GM19395 (cell line): ENCODE data around the gene CDC123.
"Not testable (repeated sequence)": the region's sequence is repeated elsewhere in the genome, so short reads cannot be mapped to it uniquely, and the experiment has no call there.

Experiments
- ATAC-seq: cut with Tn5 transposase; IDR thresholded peaks from one replicate; pipeline ENCODE4 v1.9.1; 2021; ENCODE audit warnings: mild to moderate bottlenecking, moderate library complexity; ENCODE audit not compliant: unreplicated experiment

Gene CDC123, protein sequence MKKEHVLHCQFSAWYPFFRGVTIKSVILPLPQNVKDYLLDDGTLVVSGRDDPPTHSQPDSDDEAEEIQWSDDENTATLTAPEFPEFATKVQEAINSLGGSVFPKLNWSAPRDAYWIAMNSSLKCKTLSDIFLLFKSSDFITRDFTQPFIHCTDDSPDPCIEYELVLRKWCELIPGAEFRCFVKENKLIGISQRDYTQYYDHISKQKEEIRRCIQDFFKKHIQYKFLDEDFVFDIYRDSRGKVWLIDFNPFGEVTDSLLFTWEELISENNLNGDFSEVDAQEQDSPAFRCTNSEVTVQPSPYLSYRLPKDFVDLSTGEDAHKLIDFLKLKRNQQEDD

DNA sequence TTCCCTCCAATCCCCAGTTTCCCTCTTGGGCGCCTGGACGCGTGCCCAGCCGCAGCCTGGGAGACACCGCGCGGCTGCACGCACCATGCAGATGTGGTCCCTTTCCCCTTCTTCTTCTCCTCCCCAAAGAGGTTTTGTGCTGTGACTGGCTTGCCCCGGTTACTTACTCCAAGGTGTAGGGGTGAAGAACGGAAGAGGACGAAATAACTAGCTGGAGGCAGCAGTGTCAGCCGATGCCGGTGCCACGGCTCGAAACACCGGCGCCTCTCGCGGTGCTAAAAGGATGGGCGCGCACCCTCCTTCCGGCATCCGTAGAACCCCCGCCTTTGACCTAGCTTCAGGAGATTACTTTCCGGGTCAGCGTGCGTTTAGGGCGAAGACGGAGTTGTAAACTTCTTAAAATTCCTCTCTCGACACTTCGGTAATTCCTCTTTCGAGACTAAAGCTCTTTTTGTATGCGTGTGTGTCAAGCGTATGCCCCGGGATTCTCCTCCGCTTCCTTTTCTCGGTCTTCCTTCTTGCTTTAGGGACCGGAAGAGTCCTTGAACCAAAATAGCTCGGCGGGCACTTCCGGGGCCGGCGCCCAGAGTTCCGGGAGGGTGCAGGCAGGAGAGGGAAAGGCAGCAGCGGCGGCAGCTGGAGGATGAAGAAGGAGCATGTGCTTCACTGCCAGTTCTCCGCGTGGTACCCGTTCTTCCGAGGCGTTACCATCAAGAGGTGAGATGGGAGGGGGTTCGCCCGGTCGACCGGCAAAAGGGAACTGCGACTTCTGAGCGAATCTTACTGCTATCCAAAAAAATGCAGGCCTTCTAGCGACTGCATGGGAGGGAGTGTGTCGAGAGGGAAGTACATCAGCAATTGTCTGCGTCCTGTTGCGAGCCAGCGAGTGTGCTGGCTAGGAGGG, at the start of gene CDC123, which contains the start of gene NUDT5:
Gene CDC123 (plus strand): TSS at position 586 of the 904 bp plus-strand sequence. CDS start 58 bp downstream, at position 644.
Gene NUDT5 (minus strand): TSS at position 289 of the 904 bp plus-strand sequence. CDS start 9,600 bp downstream, outside the sequence.
- ATAC-seq = peak; percentile 91

DNA sequence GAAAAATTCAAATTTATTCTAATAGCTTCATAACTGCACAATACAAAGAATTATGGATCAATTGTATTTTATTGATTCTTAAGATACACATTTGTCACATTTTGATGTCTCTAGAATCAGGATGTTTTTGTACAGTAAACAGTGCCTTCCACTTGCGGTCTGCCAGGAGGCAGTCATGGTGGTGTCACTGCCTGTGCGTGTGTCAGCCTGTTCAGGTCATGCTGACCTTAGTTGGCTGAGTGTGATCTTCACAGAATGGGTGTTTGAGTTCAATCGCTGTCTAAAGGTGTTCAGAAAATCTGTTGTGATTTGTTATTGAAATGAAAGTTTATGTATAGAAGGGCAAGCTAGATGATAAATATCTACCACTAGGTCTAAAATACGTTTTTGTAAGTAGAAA, 45.8 kb upstream of the CDC123 start:
- ATAC-seq = no peak

DNA sequence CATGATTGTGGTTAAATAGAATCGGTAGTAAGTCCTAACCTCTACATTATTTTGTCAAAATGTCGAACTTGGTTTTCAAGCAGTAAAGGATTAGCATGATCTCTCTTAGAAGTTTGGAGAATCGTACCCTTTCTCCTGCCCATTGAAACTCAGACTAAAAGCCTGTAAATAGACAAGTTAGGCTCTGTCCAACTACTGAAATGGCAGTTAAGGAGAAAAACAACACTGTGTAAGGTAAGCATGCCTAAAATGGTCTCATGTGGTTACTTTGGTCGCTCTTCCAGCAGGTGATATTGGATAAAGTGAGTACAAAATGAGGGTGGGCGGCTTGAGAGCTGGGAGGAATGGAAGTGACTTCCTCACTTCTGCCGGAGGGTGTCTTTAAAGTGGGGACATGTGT, 41.5 kb upstream of the CDC123 start:
- no peak for ATAC-seq

DNA sequence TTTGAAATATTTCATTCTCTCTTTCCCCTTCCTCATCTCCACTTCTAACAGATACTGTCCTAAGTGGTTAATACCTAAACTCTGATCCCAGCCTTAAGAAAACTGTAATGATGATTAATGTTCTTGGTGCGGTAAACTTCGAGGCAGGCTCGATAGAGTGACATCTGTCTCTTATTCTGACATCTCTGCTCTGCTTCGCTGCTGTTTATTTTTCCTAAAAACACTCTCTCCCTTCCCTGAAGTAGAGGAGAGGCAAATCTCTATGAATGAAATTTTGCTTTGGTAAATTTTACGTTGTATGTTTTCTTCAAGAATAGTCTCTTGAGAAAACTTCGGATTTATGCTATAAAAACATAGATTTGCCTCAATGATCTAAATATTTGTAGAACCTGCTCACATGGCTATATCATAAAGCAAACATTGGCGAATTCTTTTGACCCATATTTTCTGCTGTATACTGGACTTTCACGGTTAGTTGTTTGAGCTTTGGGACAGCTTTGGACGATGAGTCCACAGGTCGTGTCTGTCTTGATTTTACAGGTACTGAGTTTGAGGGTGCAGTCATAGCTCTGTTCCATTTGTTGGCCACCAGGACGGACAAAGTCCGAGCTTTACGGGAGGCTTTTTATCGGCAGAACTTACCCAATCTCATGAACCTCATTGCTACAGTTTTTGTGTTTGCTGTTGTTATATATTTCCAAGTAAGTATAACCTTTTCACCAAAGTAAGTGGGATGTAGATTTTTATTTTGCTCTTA, 39.4 kb upstream of the CDC123 start:
- ATAC-seq = no peak

DNA sequence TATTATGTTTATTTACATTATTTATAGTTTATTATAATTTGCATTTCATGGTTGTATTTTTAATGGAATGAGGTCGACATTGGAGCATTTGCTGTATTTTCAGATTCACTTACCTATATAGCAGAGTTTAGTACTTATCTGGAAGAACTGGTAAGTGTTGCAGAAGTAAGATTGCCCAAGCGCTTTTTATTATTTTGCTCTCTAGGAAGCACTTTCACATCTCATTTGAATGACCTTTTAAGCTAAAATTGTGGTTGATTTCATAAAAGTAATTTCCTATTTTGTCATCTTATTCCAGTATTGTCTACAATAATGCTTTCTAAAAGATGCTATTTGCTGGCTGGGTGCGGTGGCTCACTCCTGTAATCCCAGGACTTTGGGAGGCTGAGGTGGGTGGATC, 37.9 kb upstream of the CDC123 start:
- ATAC-seq = no peak

DNA sequence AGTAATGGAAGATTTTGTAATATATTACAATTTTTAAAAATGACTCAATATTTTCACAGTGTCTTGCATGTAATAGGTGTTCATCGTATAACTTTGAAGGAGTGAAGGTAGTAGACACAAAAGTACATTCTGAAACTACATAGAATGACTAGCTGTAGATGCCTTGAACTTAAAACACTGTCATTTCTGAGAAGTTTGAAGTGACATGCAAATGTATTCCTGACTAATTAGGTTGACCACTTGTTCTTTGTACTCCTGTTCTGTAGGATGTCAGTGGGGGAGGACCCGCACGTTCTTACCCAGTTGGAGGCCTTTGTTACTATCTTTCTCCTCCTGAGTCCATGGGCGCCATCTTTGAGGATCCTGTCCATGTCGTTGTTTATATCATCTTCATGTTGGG, 35.3 kb upstream of the CDC123 start:
- no peak for ATAC-seq

DNA sequence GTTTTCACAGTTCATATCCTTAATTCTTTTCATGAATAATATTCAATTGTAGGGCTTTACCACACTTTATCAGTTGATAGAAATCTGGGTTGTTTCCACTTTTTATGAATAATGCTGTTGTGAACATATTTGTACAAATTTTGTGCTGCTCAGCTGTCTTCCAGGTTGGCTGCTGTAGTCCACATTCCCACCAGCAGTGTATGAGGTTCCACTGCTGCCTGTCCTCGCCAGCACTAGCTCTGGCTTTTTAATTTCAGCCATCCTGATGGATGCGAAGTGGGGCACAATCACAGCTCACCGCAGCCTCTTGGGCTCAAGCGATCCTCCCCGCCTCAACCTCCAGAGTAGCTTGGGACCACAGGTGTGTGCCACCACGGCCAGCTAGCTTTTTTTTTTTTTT, 33.1 kb upstream of the CDC123 start:
- ATAC-seq = no peak

DNA sequence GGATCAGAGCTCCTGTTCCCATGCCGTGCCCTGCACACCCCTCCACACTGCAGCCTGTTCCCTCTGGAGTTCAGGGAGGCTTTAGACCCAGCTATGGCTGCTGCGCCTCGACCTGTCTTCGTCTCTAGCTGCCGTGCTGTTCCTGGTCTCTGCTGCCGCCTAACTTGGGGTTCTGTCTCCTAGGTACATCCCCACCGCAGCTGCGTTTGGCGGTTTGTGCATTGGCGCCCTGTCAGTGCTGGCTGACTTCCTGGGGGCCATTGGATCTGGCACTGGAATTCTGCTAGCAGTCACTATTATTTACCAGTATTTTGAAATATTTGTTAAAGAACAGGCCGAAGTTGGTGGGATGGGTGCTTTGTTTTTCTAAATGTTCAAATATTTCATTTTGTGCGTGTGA, 31.9 kb upstream of the CDC123 start:
- no peak for ATAC-seq

DNA sequence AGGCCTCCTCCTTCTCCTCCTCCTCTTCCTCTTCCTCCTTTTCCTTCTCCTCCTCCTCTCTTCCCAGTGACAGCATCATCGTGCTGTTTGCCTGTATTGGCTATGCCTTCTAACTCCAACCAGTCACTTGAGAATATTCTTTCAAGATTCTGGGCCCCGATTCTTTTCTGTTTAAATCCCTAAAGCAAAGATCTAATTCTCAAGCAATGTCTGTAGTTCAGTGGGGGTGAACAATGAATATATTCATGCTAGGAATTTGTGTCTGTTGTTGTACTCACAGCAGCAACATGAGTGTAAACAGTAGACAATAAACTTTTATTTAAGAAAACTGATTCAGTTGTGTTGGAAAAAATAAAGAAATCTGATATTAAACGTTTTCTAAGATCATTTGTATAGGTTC, 31.0 kb upstream of the CDC123 start:
- ATAC-seq = no peak

DNA sequence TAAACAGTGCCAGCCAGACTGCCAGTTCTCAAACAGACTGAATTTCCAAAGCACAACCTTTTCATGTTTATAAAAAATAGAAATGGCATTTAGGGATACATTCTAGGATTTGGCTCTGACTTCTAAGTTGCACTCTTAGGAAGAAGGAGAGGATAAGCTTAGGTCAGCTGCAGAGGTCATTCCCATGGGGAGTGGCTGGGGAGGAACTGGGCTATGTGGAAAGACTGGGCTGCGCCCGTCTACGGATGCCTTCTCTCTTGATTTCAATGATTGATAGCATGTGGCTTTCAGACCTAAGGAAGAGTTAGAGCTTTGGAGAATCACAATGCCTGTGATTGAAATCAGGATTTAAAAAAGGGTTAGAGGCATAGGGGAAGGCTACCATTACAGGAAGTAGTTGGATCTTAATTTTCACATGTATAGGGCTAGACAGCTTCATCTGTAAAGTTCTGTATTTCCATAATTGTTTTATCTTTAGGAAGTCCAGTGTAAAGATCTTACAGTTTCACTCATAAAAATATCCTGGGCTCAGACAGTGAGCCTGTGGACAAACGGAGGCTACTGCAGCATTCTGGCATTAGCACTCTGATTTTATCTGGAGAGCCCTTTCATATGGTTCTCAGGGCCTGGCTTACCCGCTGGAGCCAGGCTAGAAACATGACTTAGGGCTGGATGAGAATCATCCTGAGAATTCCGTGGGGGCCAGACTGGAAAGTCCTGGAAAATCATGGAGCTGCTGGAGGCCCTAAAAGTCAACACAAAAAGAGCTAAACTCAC, 29.8 kb upstream of the CDC123 start:
- no peak for ATAC-seq

DNA sequence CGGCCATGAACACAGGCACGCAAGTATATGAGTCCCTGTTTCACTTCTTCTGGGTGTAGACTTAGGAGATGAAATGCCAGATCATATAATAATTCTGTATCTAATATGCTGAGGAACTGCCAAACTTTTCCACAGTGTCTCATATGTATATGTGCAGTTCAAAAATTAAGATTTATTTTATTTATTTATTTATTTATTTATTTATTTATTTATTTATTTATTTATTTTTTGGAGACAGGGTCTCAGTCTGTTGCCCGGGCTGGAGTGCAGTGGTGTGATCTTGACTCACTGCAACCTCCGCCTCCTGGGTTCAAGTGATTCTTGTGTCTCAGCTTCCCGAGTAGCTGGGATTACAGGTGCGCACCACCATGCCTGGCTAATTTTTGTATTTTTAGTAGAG, 24.5 kb upstream of the CDC123 start:
- not testable (repeated sequence) for ATAC-seq

DNA sequence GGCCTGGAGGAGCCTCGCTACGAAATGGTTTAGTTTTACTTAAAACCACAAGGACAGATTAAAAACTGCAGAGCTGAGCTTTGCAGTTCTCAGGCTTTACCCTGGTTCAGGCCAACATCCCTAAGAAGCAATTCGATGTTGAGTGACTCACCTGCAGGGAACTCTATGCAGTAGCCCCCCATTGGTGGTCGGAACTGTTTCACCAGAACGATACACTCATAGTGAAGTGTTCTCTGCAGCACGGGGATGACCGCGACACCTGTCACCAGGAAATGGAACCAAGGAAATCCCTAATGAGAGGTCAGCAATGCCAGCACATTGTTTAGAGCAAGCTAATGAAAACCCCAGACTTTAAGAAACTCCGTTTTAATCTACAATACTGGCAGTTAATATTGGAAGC, 18.3 kb upstream of the CDC123 start:
- ATAC-seq = no peak

DNA sequence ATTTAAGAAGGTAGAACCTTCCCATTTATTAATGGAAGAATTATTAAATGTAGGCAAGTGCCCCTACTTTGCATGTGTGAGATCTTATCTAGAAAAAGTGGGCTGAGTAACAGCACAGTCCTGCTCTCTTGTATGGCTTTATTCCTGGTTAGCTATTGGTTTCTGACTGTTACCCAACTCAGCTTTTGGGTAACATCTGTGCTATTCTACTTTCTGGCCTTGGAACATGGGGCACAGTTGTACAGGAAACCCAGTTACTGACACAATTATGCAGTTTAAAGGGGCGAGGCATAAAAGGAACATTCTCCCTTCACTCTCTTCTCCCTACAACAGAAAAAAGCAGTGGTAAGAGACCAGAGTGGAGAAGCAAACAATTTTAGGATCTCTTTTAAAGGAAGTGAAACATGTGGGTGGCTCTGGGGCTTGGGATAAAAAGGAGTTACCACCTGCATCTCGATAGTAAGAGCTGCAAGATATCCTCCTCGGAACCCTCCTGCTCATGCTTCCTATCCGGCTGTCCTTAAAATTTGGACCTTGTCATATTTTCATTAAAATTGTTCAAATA, 16.3 kb upstream of the CDC123 start:
- ATAC-seq = no peak

DNA sequence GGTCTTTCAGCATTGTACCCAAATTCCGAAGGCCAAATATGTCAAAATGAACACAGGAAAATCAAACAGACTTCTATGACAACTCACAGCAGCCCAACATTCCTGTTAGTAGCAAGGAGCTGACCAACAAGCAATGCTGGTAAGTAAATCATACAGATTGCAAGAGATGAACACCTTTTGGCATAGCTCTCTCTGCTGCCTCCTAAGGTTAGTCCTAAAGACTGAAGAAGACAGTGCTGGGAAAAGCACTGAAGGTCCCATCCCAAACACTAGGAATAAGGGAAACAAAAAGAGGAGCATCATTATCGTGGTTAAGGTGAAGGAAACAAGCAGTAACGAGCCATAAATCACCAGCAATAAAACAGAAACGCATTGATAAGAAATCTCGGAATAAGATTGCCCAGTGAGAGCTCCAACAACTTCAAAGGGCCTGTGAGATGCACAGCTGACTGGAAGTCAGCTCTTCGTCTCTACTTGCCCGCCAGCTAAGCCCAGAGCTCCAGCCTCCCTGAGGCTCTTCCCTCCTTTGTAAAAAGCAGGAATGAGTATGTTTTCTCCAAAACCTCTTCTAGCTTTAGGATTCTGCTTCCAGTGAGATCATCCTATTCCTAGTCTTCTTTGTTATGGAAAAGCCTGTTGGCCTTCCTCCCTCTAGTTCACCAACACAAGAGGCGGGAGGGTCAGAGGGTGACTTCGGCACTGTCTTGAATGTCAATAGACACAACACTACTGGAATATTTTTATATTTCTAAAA, 15.6 kb upstream of the CDC123 start:
- ATAC-seq = no peak

DNA sequence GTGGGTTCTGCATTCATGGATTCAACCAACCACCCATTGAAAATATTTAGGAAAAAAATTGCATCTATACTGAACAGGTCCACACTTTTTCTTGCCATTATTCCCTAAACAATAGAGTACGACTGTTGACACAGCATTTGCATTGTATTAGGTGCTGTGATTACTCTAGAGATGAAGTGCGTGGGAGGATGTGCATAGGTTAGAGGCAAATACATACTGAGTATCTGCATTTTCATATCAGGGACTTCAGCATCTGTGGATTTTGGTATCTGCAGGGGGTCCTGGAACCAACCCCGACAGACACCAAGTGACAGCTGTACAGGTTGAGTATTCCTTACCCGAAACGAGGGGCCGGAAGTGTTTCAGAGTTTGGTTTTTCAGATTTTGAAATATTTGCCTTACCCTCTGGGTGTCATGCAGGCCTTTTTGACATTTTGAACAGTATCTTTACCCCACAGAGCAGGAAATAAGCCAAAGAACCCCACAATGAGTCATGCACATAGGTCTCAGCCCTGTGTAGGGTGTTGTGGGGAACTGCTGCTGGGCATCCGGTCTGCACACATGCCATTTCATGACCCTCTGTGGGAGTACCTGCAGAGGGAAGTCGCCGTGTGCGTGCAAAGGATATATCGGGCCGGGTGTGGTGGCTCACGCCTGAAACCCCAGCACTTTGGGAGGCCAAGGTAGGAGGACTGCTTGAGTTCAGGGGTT, 14.8 kb upstream of the CDC123 start:
- no peak for ATAC-seq

DNA sequence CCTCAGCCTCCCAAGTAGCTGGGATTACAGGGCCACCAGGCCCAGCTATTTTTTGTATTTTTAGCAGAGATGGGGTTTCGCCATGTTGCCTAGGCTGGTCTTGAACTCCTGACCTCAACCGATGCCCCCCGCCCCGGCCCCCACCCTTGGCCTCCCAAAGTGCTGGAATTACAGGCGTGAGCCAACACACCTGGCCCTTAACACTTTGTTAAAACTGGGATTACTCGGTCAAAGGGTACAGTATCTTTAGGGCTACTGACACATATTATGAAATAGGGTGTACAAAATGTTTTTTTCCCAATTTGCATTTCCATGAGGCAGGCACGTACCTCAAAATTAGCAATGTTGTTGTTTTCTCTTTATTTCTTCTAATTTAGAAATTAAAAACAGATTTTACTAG, 11.8 kb upstream of the CDC123 start:
- no peak for ATAC-seq

DNA sequence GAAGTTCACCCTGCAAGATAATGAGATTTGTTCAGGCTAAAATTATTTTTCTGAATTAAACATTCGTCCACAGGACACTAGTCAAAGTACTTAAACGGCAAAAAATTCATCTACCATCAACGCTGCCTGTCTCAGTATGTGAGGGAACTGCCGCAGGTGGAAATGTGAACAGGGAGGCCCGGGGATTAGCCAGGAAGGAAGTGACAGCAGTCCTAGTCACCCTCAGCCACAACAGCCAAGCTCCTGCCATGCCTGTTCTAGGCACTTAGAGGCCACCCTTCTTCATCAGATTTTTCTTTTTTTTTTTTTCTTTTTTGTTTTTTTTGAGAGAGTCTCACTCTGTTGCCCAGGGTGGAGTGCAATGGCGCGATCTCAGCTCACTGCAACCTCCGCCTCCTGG, 9.7 kb upstream of the CDC123 start:
- ATAC-seq = no peak

DNA sequence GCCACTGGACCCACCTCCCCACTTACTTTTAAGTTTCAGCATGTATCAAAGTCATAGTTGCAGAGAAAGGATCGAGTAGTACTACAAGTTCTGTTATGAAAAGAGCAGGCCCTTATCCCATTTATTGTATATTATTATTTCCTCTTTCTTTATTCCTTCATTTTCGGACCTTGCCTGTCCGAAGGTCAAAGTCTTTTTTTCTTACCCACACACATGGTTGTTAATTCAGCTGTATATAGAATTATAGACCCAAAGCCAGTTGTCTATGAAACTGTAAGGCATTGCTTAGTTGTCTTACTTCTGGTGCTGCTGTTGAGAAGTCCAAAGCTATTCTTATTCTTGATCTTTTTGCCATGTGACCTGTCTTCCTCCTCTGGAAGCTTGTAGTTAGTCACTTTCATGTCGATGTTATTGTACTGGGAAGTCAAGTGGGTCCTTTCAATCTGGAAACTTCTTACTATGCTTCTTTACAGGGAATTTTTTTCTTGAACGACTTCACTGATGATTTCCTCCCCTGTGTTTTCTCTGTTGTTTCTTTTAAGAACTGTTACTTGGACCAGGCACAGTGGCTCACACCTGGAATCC, 8.6 kb upstream of the CDC123 start:
- ATAC-seq = no peak
